Kidney (tissue), 14 donors: ENCODE measurements around the gene PARVG. TPM values are rescaled to one million over a fixed set of nuclear protein-coding genes. Genes with fewer than 3 reads are reported as not detected.

Source experiments
- DNase-seq, 5 donors: peaks; one replicate each; pipeline ENCODE4 v3.0.0-alpha.2; 2013 to 2020
- FAIRE-seq: peaks from 2 replicates; lab custom pipeline; 2012; peaks lifted over from hg19 to GRCh38; lab: Jason Lieb, UNC
- H3K27ac ChIP-seq, 2 donors: one replicate each; pipeline ENCODE4 v1.7.0; 2013; ENCODE audit warnings: low read depth in 2 of 2, low read length in 2 of 2, inconsistent platforms in 1 of 2
- H3K27me3 ChIP-seq: one replicate; pipeline ENCODE4 v1.7.1; 2013; ENCODE audit warnings: low read length, inconsistent platforms; ENCODE audit not compliant: control insufficient read depth, insufficient read depth
- H3K36me3 ChIP-seq, 3 donors: one replicate each; pipeline versions ENCODE4 v1.7.0 to v1.7.1; 2013; ENCODE audit warnings: low read length in 3 of 3, control low read depth in 1 of 3, inconsistent platforms in 1 of 3; ENCODE audit not compliant: insufficient read depth in 3 of 3, control insufficient read depth in 2 of 3
- H3K4me1 ChIP-seq, 3 donors: one replicate each; pipeline versions ENCODE4 v1.7.0 to v1.7.1; 2013; ENCODE audit warnings: low read length in 3 of 3, inconsistent platforms in 1 of 3, low read depth in 1 of 3; ENCODE audit not compliant: control insufficient read depth in 2 of 3, insufficient read depth in 2 of 3
- H3K4me3 ChIP-seq, 3 donors: one replicate each; pipeline versions ENCODE4 v1.7.0 to v1.8.1; 2013; ENCODE audit warnings: low read length in 3 of 3, control low read depth in 1 of 3, inconsistent platforms in 1 of 3
- H3K9ac ChIP-seq, 3 donors: one replicate each; pipeline versions ENCODE4 v1.7.0 to v1.7.1; 2013; ENCODE audit warnings: low read length in 3 of 3, control low read depth in 1 of 3, inconsistent platforms in 1 of 3
- H3K9me3 ChIP-seq, 3 donors: one replicate each; pipeline versions ENCODE4 v1.7.0 to v1.7.1; 2013; ENCODE audit warnings: low read length in 3 of 3, control low read depth in 1 of 3, inconsistent platforms in 1 of 3; ENCODE audit not compliant: control insufficient read depth in 2 of 3, insufficient read depth in 1 of 3
- intact Hi-C: fragments of 100-400 bp; cut with DNase I; formaldehyde crosslinking; loops from one replicate; pipeline ENCODE4 v1.11.1; 2022
- polyA plus RNA-seq: library from polyadenylated mRNA; stranded (reverse); fragments of 350-450 nt; fragmentation: Illumina TruSeq; extraction: RNeasy Lipid Tissue Mini Kit (QIAGEN cat#74804); gene quantifications from one replicate; pipeline ENCODE4 v1.2.3, GENCODE V29; 2014; ENCODE audit warnings: low read depth, low replicate concordance; ENCODE audit not compliant: insufficient read depth
- total RNA-seq: library from RNA; stranded (reverse); fragmentation: NEBNext Ultra II Directional; extraction: Animal tissue kit (Norgen Biotek cat#: 25700); gene quantifications from one replicate; pipeline ENCODE4 v1.2.1, GENCODE V29; 2021
- TF ChIP-seq, protein P1 (sequence below): IDR thresholded peaks from 3 replicates; pipeline ENCODE4 v1.5.1; 2012; ENCODE audit warnings: mild to moderate bottlenecking, moderate library complexity, borderline replicate concordance; ENCODE audit not compliant: insufficient read depth; ENCODE audit errors: extremely low read depth
- donor health status: control.
- donor health status: control.
- donor health status: control.
- donor health status: control.
- donor health status: control.
- donor health status: DM: yes; HTN: yes; CAD: no.
- donor health status: Normal renal cell carcinoma (clear cell type).

Gene PARVG
- total and polyA plus RNA-seq, 2 donors from 2014 or later, result 2.5 to 20.9 TPM

DNA sequence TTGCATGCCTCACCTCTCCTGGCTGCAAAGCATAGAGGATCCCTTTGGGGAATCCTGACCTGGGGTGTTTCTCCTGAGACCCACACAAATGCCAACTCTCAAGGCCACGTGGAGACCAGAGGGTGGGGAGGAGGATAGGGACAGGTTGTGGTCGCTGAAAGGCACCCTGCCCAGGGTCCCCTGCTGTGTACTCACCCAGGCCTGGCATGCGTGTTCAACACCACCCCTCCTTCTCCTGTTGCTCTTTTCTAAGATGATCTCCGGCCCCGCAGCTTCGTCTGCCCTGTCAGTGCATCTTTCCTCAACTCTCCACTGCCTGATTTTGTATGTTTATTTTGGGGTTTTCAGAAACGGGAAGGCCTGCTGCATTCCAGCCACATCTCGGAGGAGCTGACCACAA lies 44.6 kb upstream of the PARVG start:
- H3K4me1 ChIP-seq, result no peaks in the 10 kb centered on the region
- no peak overlapping the region for H3K4me3 ChIP-seq
- H3K36me3 ChIP-seq, result no peaks in the 10 kb centered on the region
- H3K27me3 ChIP-seq, result no peaks in the 10 kb centered on the region
- H3K9ac ChIP-seq, result no peak overlapping the region
- H3K9me3 ChIP-seq, result peaks cover 0 to 8% (median 0%) of the 10 kb centered on the region in 3 donors
- DNase-seq, result peak in 1 of 5 donors; percentile 19
- intact Hi-C loops, result no loop called here
- no peak for FAIRE-seq
- H3K27ac ChIP-seq, result no peak overlapping the region
- TF ChIP-seq, protein P1, sequence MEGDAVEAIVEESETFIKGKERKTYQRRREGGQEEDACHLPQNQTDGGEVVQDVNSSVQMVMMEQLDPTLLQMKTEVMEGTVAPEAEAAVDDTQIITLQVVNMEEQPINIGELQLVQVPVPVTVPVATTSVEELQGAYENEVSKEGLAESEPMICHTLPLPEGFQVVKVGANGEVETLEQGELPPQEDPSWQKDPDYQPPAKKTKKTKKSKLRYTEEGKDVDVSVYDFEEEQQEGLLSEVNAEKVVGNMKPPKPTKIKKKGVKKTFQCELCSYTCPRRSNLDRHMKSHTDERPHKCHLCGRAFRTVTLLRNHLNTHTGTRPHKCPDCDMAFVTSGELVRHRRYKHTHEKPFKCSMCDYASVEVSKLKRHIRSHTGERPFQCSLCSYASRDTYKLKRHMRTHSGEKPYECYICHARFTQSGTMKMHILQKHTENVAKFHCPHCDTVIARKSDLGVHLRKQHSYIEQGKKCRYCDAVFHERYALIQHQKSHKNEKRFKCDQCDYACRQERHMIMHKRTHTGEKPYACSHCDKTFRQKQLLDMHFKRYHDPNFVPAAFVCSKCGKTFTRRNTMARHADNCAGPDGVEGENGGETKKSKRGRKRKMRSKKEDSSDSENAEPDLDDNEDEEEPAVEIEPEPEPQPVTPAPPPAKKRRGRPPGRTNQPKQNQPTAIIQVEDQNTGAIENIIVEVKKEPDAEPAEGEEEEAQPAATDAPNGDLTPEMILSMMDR, result no peak

DNA sequence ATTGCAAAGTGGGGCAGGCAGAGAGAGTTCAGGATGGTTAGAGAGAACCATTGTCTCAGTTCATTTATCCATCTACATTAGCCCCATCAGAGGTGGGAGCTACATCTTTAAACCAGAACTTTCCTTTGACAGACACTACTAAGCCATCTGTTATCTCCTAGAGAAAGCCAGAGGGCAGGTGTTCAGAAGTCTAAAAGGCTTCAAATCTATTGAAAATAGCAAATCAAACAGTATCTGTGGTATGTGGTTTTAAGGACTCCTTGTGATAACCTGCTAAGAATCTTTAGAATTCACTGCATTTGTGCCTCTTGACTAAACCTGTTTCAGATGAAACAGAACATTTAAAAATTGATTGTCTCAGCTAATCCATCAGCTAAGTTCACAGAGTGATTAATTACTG lies 43.9 kb upstream of the PARVG start:
- TF ChIP-seq, protein P1, result no peak
- H3K4me3 ChIP-seq, result no peak overlapping the region
- H3K36me3 ChIP-seq, result no peaks in the 10 kb centered on the region
- H3K27me3 ChIP-seq, result no peaks in the 10 kb centered on the region
- no peak for DNase-seq
- no peak overlapping the region for H3K9ac ChIP-seq
- no peak for FAIRE-seq
- H3K4me1 ChIP-seq, result no peaks in the 10 kb centered on the region
- peaks cover 0 to 8% (median 0%) of the 10 kb centered on the region in 3 donors for H3K9me3 ChIP-seq
- intact Hi-C loops, result no loop called here
- no peak overlapping the region for H3K27ac ChIP-seq

DNA sequence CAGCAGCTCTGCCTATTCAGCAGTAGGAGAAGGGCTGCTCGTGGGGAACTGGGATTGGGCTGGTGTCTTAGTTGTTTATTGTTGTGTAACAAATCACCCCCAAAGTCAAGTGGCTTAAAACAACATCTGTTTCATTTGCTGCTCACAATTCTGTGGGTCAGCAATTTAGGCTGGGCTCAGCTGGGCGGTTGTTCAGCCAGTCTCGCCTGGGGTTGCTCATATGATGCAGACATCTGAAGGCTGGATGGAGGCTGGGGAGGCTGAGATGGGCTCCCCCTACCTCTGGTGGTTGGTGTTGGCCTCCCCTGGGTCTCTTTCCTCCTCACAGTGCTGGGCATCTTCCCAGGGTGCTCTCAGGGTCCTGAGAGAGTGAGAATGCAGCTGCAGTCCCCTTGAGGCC lies 43.3 kb upstream of the PARVG start:
- Histone ChIP-seq H3K9ac (no peak overlapping the region), H3K27ac (no peak overlapping the region), H3K27me3 (no peaks in the 10 kb centered on the region), H3K4me3 (no peak overlapping the region), H3K4me1 (no peaks in the 10 kb centered on the region), H3K36me3 (no peaks in the 10 kb centered on the region), H3K9me3 (peaks cover 0 to 8% (median 0%) of the 10 kb centered on the region in 3 donors)
- intact Hi-C loops, result no loop called here
- FAIRE-seq (no peak), DNase-seq (peak in 1 of 5 donors; percentile 50)
- TF ChIP-seq, protein P1, result no peak

DNA sequence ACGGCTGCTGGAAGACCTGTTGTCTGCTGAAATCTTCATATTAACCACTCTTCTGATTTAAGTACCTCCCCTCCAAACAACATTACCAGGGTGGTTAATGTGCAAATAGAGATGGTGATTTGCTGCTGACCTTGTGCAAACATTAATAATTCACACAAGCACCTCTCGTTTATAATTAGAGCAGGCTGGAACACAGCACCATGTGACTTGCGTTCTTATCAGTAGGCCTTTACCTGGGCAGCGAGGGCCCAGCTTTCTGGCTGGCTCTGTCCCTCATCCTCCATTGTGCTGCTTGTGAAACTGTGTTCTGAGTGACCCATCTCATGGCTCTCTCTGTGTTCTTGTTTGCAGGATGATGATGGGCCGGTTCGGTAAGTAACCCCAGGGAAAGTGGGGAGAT lies 41.0 kb upstream of the PARVG start:
- TF ChIP-seq, protein P1, result no peak
- intact Hi-C loops, result no loop called here
- Histone ChIP-seq H3K9ac (no peak overlapping the region), H3K4me1 (no peaks in the 10 kb centered on the region), H3K27me3 (no peaks in the 10 kb centered on the region), H3K36me3 (no peaks in the 10 kb centered on the region), H3K9me3 (peaks cover 0 to 8% (median 0%) of the 10 kb centered on the region in 3 donors), H3K4me3 (no peak overlapping the region), H3K27ac (no peak overlapping the region)
- DNase-seq (peak in 1 of 5 donors; percentile 8), FAIRE-seq (no peak)
